Activated CD4-positive, CD25-positive, alpha-beta regulatory T cell (primary cell): ENCODE data around the gene SBNO2.

Experiments used
- DNase-seq, 4 experiments: peaks; one replicate each; lab custom pipeline; 2025; lab: John Stamatoyannopoulos, UW

Gene SBNO2

GRCh38 chr19:1169411-1169791, 4.7 kb downstream of the SBNO2 start:
- no peak for DNase-seq

- no peak for DNase-seq
Measured at GRCh38 chr19:1168572-1169410, 5.3 kb downstream of the SBNO2 start.

GRCh38 chr19:1167687-1168571, 6.1 kb downstream of the SBNO2 start:
- DNase-seq, result no peak

- no peak for DNase-seq
Measured at GRCh38 chr19:1166872-1167573, 7.0 kb downstream of the SBNO2 start.

GRCh38 chr19:1164684-1165531, 9.2 kb downstream of the SBNO2 start:
- no peak for DNase-seq

- no peak for DNase-seq
Measured at GRCh38 chr19:1163934-1164683, 10.0 kb downstream of the SBNO2 start.

- no peak for DNase-seq
Measured at GRCh38 chr19:1163283-1163933, 10.7 kb downstream of the SBNO2 start.

GRCh38 chr19:1162404-1163282, 11.4 kb downstream of the SBNO2 start:
- DNase-seq, result no peak

GRCh38 chr19:1161716-1162115, 12.4 kb downstream of the SBNO2 start:
- DNase-seq, result no peak

GRCh38 chr19:1159864-1160595, 14.0 kb downstream of the SBNO2 start:
- DNase-seq, result no peak

- no peak for DNase-seq
Measured at GRCh38 chr19:1158885-1159448, 15.1 kb downstream of the SBNO2 start.

- DNase-seq, result no peak
Measured at GRCh38 chr19:1157931-1158884, 15.9 kb downstream of the SBNO2 start.

- DNase-seq, result no peak
Measured at GRCh38 chr19:1156830-1157615, 17.0 kb downstream of the SBNO2 start.

GRCh38 chr19:1156305-1156801, 17.7 kb downstream of the SBNO2 start:
- DNase-seq, result no peak

GRCh38 chr19:1155352-1156304, 18.4 kb downstream of the SBNO2 start:
- DNase-seq, result no peak
